ENCODE results near the gene FAM3A.

Gene FAM3A

GRCh38 chrX:154481911-154482601 is 34.0 kb downstream of the FAM3A start:
- in situ Hi-C loops (cut with MboI; ENCODE audit: low sequenced_read_pairs), result no loop called here

- in situ Hi-C loops (cut with MboI; ENCODE audit: low sequenced_read_pairs), result no loop called here
Observed at GRCh38 chrX:154481195-154481594, 34.8 kb downstream of the FAM3A start.

DNA sequence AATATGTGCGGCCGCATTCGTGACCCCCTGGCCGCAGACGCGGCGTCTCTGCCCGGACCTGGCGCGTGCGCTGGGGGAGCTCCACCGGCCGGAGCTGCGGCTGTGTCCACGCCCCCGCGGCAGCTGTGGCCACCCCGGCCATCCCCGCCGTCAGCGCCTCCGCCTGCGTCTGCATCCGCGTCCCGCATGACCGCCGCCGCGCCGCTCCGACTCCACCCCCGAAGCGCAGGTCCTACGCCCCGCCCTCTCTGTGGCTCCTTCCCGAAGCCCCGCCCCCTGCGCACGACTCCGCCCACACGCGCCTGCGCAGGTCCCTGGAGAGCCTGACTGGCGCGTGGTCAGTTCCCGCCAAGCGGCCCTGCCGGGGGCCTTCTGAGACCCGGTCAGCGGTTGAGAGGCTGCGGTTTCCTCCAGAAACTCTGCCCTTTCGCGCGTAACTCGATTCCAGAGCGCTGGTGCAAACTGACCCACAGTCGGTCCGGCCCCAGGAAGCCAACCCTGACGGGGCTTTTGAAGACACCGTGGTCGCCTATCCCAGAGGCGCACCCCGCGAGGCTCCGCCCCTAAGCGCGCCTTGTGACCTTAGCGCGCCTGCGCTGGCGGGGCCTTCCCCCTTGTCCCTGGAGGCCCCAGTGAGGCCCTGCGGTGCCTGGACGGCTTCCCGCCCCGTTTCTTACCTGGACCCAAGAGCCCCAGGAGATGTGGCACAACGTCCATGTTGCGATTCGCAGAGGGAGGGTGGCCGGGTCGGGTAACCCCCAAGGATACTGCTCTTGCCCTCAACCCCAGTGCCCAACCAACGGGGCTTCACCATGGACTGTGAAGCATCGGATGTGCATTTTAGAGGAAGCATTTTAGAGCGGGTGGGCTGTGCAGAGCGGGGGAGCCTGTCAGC is 37.1 kb downstream of the FAM3A start, which contains the start of gene LAGE3:
TSS of gene LAGE3 (minus strand) at position 554 of the 895 bp plus-strand sequence. CDS start at position 188, 366 bp downstream.
- in situ Hi-C loops (cut with MboI; ENCODE audit: low sequenced_read_pairs), result no loop called here

- in situ Hi-C loops (cut with MboI; ENCODE audit: low sequenced_read_pairs), result no loop called here
Observed at GRCh38 chrX:154477891-154478477, 38.0 kb downstream of the FAM3A start.

DNA sequence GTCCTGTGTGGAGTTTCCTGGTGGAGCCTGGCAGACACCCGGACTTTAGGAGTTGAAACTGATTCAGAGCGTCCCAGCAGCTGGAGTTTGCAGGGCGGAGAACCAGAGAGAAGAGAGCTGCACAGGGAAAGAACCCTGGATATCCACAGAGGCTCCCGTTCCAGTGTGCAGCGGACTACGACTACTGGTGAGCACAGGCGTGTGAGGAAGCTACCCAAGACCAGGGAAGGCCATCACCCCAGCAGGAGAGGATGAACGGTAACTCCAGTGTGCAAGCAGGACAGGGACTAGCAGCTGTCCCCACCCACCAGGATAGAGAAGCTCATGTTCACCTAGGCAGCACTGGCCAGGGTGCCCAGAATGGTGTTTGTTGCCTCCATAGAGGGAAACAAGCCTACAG is 39.2 kb downstream of the FAM3A start:
- in situ Hi-C loops (cut with MboI; ENCODE audit: low sequenced_read_pairs), result no loop called here

DNA sequence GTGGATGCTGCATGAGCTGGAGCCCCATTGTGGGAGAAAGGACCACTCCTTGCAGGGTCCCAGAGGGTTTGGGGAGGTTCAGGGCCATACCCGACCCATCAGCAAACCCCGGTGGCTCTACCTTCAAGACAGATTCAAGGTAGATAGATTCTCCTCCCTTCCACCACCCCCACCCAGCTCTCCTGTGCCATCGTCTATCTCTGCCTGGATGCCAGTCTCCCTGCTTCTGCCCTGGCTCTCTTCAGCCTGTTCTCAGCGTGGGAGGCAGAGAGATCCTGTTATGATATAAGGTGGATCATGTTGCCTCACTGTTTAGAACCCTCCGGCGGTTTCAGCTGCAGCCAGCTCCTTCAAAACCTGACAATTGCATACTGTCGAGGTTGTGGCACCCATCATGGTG is 42.3 kb downstream of the FAM3A start:
- in situ Hi-C loops (cut with MboI; ENCODE audit: low sequenced_read_pairs), result no loop called here

- in situ Hi-C loops (cut with MboI; ENCODE audit: low sequenced_read_pairs), result no loop called here
Observed at GRCh38 chrX:154472685-154473632, 43.1 kb downstream of the FAM3A start.

- in situ Hi-C loops (cut with MboI; ENCODE audit: low sequenced_read_pairs), result no loop called here
Observed at GRCh38 chrX:154471839-154472684, 44.0 kb downstream of the FAM3A start.

DNA sequence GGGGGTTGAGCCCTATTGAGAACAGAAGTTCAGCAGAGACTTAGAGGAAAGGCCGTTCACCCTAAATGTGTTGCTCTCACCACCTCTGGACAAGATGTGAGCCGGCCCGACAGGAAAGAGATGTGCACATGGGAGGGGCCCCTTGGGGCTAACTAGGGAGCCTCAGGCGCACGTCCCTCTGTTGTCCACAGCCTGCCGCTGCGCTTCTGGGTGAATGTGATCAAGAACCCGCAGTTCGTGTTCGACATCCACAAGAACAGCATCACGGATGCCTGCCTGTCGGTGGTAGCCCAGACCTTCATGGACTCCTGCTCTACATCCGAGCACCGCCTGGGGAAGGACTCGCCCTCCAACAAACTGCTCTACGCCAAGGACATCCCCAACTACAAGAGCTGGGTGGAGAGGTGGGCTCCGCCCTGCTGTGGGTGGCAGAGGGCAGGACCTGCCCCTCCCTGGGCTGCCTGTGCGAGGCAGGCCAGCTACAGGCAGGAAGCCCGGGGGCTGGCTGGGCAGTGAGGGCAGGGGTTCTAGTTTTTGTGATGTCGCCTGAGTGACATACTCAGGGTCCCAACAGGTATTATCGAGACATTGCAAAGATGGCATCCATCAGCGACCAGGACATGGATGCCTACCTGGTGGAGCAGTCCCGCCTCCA is 45.0 kb downstream of the FAM3A start:
- in situ Hi-C loops (cut with MboI; ENCODE audit: low sequenced_read_pairs), result no loop called here

DNA sequence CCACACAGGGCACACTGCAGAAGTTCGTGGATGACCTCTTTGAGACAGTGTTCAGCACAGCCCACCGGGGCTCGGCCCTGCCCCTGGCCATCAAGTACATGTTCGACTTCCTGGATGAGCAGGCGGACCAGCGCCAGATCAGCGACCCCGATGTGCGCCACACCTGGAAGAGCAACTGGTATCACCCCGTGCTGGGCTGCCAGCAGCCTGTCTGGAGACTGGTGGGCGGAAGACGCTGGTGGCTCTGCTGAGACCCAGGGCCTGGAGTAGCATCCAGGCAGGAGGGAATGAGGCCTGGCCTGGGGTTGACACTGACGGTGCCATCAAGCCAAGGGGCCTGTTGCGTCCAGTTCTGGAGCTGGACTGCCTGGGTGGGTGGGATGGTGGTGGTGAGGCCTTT is 45.6 kb downstream of the FAM3A start:
- in situ Hi-C loops (cut with MboI; ENCODE audit: low sequenced_read_pairs), result no loop called here

DNA sequence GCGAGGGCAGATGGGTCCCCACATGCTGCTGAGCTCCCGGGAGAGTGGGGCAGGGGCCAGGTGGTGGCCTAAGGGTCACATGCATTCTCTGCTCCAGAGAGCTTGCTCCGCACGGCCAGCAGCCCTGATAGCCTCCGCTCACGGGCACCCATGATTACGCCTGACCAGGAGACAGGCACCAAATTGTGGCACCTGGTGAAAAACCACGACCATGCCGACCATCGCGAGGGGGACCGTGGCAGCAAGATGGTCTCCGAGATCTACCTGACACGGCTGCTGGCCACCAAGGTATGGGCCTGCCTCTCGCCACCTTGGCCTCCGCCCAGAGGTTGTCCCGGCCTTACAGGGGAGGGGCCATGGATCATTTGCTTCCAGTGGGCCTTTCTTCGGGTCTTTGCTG is 46.2 kb downstream of the FAM3A start:
- in situ Hi-C loops (cut with MboI; ENCODE audit: low sequenced_read_pairs), result no loop called here

GRCh38 chrX:154469114-154469513 is 46.9 kb downstream of the FAM3A start:
- in situ Hi-C loops (cut with MboI; ENCODE audit: low sequenced_read_pairs), result no loop called here

GRCh38 chrX:154468217-154468616 is 47.8 kb downstream of the FAM3A start:
- in situ Hi-C loops (cut with MboI; ENCODE audit: low sequenced_read_pairs), result no loop called here

GRCh38 chrX:154467556-154467955 is 48.5 kb downstream of the FAM3A start:
- in situ Hi-C loops (cut with MboI; ENCODE audit: low sequenced_read_pairs), result no loop called here

DNA sequence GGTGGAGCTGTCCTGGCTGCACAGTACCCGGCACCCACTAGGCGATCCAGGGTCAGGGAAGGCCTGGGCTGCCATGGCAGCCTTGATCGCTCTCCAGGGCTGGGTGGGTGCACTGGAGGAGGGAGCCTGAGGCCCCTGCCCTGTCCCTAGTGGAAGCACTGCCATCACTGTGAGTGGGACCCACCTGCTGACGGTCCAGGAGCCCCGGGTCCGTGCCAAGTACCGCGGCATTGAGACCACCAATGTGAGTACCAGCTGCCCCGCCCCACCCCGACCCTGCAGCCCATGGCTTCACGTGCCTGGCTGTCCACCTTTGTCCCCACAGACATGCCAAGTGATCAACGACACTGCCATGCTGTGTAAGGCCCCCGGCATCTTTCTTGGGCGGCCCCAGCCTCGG is 49.1 kb downstream of the FAM3A start:
- in situ Hi-C loops (cut with MboI; ENCODE audit: low sequenced_read_pairs), result no loop called here

- in situ Hi-C loops (cut with MboI; ENCODE audit: low sequenced_read_pairs), result no loop called here
Observed at GRCh38 chrX:154466036-154466435, 50.0 kb downstream of the FAM3A start.

DNA sequence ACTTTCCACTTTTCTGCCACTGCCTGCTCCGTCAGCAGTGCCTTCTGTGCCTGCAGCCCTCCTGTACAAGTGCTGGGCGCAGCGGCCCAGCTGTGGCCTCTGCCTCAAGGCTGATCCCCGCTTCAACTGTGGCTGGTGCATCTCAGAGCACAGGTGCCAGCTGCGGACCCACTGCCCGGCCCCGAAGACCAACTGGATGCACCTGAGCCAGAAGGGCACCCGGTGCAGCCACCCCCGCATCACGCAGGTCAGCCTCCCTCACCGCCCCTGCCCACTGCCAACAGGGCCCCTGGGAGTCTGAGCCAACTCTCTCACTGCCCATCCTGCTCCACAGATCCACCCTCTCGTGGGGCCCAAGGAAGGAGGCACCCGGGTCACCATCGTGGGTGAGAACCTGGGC is 50.4 kb downstream of the FAM3A start:
- in situ Hi-C loops (cut with MboI; ENCODE audit: low sequenced_read_pairs), result no loop called here

- in situ Hi-C loops (cut with MboI; ENCODE audit: low sequenced_read_pairs), result no loop called here
Observed at GRCh38 chrX:154464806-154465365, 51.1 kb downstream of the FAM3A start.

Data from hTERT RPE-1 (cell line).